Esophagus squamous epithelium (tissue), 4 donors: ENCODE measurements around the gene SERHL2.
"Not testable (repeated sequence)": the region's sequence is repeated elsewhere in the genome, so short reads cannot be mapped to it uniquely, and the experiment has no call there.

Experiments used
- CTCF ChIP-seq, 6 experiments: fragments of 450-650 bp in 4 of 6; fragments of 200-600 bp in 2 of 6; sonication (generic) in 2 of 6; IDR thresholded peaks; one replicate each; pipeline ENCODE4 v1.5.1; 2016 to 2019; ENCODE audit warnings: antibody characterized with exemption in 6 of 6, mild to moderate bottlenecking in 4 of 6, moderate library complexity in 4 of 6
- POLR2A ChIP-seq, 4 donors: fragments of 450-650 bp; IDR thresholded peaks; one replicate each; pipeline ENCODE4 v1.6.1; 2017; ENCODE audit warnings: antibody characterized with exemption in 4 of 4, mild to moderate bottlenecking in 4 of 4, moderate library complexity in 3 of 4

DNA sequence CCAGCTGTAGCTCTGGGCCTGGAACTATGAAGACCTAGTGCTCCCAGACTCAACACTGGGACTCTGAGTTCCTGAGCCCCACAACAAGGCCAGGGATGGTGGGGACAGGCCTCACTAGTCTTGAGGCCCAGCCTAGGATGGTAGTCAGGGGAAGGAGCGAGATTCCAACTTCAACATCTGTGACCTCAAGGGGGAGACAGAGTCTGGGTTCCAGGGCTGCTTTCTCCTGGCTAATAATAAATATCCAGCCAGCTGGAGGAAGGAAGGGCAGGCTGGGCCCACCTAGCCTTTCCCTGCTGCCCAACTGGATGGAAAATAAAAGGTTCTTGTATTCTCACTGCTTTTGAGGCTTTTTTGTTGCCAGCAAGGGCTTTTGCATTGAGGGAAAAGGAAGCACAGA lies 20.3 kb downstream of the SERHL2 start:
- TF ChIP-seq CTCF, POLR2A (IDR thresholded peaks at IDR 0.05): not testable (repeated sequence)
